Measurements from ENCODE around the gene ABCF3. TPM values are rescaled to one million over a fixed set of nuclear protein-coding genes. Genes with fewer than 3 reads are reported as not detected.

ABCF3 gene, protein sequence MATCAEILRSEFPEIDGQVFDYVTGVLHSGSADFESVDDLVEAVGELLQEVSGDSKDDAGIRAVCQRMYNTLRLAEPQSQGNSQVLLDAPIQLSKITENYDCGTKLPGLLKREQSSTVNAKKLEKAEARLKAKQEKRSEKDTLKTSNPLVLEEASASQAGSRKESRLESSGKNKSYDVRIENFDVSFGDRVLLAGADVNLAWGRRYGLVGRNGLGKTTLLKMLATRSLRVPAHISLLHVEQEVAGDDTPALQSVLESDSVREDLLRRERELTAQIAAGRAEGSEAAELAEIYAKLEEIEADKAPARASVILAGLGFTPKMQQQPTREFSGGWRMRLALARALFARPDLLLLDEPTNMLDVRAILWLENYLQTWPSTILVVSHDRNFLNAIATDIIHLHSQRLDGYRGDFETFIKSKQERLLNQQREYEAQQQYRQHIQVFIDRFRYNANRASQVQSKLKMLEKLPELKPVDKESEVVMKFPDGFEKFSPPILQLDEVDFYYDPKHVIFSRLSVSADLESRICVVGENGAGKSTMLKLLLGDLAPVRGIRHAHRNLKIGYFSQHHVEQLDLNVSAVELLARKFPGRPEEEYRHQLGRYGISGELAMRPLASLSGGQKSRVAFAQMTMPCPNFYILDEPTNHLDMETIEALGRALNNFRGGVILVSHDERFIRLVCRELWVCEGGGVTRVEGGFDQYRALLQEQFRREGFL
- 35.1 and 51.1 TPM in 2 replicates for total RNA-seq

GRCh38 chr3:184186184-184186901 is at the start of gene ABCF3:
Gene ABCF3 (plus strand): TSS chr3:184186199. CDS start chr3:184186208, 9 bp downstream.
- TF ChIP-seq, protein P1, sequence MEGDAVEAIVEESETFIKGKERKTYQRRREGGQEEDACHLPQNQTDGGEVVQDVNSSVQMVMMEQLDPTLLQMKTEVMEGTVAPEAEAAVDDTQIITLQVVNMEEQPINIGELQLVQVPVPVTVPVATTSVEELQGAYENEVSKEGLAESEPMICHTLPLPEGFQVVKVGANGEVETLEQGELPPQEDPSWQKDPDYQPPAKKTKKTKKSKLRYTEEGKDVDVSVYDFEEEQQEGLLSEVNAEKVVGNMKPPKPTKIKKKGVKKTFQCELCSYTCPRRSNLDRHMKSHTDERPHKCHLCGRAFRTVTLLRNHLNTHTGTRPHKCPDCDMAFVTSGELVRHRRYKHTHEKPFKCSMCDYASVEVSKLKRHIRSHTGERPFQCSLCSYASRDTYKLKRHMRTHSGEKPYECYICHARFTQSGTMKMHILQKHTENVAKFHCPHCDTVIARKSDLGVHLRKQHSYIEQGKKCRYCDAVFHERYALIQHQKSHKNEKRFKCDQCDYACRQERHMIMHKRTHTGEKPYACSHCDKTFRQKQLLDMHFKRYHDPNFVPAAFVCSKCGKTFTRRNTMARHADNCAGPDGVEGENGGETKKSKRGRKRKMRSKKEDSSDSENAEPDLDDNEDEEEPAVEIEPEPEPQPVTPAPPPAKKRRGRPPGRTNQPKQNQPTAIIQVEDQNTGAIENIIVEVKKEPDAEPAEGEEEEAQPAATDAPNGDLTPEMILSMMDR (conservative IDR thresholded peaks at IDR 0.05; ENCODE audit: low read depth, low read length) = no peak
- no peak for DNase-seq (ENCODE audit: low read depth)
- peak within 1 kb of the TSS; percentile 89 for H3K4me3 ChIP-seq (ENCODE audit: low read depth, low read length)

- no peak for DNase-seq (ENCODE audit: low read depth)
- TF ChIP-seq, protein P1 (conservative IDR thresholded peaks at IDR 0.05; ENCODE audit: low read depth, low read length) = no peak
- no peak overlapping the region for H3K4me3 ChIP-seq (ENCODE audit: low read depth, low read length)
These were observed 45.6 kb upstream of the ABCF3 start for GRCh38 chr3:184140436-184140835.

GRCh38 chr3:184142199-184142598 is 43.8 kb upstream of the ABCF3 start:
- H3K4me3 ChIP-seq (ENCODE audit: low read depth, low read length) = no peak overlapping the region
- DNase-seq (ENCODE audit: low read depth) = no peak
- TF ChIP-seq, protein P1 (conservative IDR thresholded peaks at IDR 0.05; ENCODE audit: low read depth, low read length) = no peak

GRCh38 chr3:184143327-184143726 is 42.7 kb upstream of the ABCF3 start:
- DNase-seq (ENCODE audit: low read depth) = no peak
- TF ChIP-seq, protein P1 (conservative IDR thresholded peaks at IDR 0.05; ENCODE audit: low read depth, low read length) = no peak
- H3K4me3 ChIP-seq (ENCODE audit: low read depth, low read length) = no peak overlapping the region

DNA sequence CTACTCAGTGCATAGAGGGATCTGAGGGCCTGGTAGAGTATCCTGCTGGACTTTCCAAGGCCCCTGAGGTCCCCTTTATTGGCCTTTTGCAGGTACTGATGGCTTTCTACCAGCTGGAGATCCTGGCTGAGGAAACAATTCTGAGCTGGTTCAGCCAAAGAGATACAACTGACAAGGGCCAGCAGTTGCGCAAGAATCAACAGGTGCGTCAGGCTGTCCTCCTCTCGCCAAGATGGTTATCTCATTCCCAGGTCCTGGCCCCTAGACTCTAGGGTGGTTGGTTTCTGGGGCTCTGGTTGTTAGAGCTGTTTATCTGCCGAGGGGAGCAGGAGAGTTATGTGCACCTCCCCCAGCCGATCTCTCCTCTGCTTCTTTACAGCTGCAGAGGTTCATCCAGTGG is 41.5 kb upstream of the ABCF3 start:
- DNase-seq (ENCODE audit: low read depth) = no peak
- H3K4me3 ChIP-seq (ENCODE audit: low read depth, low read length) = no peak overlapping the region
- TF ChIP-seq, protein P1 (conservative IDR thresholded peaks at IDR 0.05; ENCODE audit: low read depth, low read length) = no peak

GRCh38 chr3:184145111-184145524 is 40.9 kb upstream of the ABCF3 start:
- DNase-seq (ENCODE audit: low read depth) = peak; percentile 68
- TF ChIP-seq, protein P1 (conservative IDR thresholded peaks at IDR 0.05; ENCODE audit: low read depth, low read length) = peak; percentile 82
- H3K4me3 ChIP-seq (ENCODE audit: low read depth, low read length) = no peak overlapping the region

Data from epithelial cell of proximal tubule (primary cell).